ENCODE data around the gene FOXL3.

- no peak for TF ChIP-seq MAX (IDR thresholded peaks at IDR 0.05)
- TF ChIP-seq TEAD4 (IDR thresholded peaks at IDR 0.05) = no peak
- no peak for TF ChIP-seq RAD21 (IDR thresholded peaks at IDR 0.05; ENCODE audit: low read depth)
- TF ChIP-seq EGR1 (IDR thresholded peaks at IDR 0.05) = no peak
- no peak for TF ChIP-seq EP300 (IDR thresholded peaks at IDR 0.05; ENCODE audit: borderline replicate concordance)
- no peak for TF ChIP-seq CREB1 (IDR thresholded peaks at IDR 0.05; ENCODE audit: low read depth)
- TF ChIP-seq REST (IDR thresholded peaks at IDR 0.05; ENCODE audit: low read depth) = no peak
- TF ChIP-seq TAF1 (IDR thresholded peaks at IDR 0.05; ENCODE audit: low read depth) = no peak
- TF ChIP-seq TCF12 (IDR thresholded peaks at IDR 0.05; ENCODE audit: low read depth) = no peak
- TF ChIP-seq FOXM1 (IDR thresholded peaks at IDR 0.05; ENCODE audit: borderline replicate concordance, low read depth) = no peak
- TF ChIP-seq CEBPB (IDR thresholded peaks at IDR 0.05) = no peak
- TF ChIP-seq ZBTB7A (IDR thresholded peaks at IDR 0.05; ENCODE audit: low read depth) = no peak
- no peak for TF ChIP-seq NFIC (IDR thresholded peaks at IDR 0.05)
Measured at GRCh38 chr7:289209-289755, 688 bp upstream of the FOXL3 start.
